Breast epithelium (tissue), 3 donors: ENCODE results near the gene SYT1.

Experiments used
- CTCF ChIP-seq, 3 donors: fragments of 450-650 bp; IDR thresholded peaks; one replicate each; pipeline ENCODE4 v1.5.1; 2016 to 2017; ENCODE audit warnings: antibody characterized with exemption in 3 of 3, mild to moderate bottlenecking in 3 of 3, moderate library complexity in 3 of 3
- POLR2A ChIP-seq: fragments of 450-650 bp; IDR thresholded peaks from one replicate; pipeline ENCODE4 v1.6.1; 2016; ENCODE audit warnings: antibody characterized with exemption, mild to moderate bottlenecking, moderate library complexity
- POLR2AphosphoS5 ChIP-seq, 3 donors: sonication (generic); formaldehyde crosslinking; IDR thresholded peaks; one replicate each; pipeline ENCODE4 v1.6.1; 2017; ENCODE audit warnings: antibody characterized with exemption in 3 of 3

DNA sequence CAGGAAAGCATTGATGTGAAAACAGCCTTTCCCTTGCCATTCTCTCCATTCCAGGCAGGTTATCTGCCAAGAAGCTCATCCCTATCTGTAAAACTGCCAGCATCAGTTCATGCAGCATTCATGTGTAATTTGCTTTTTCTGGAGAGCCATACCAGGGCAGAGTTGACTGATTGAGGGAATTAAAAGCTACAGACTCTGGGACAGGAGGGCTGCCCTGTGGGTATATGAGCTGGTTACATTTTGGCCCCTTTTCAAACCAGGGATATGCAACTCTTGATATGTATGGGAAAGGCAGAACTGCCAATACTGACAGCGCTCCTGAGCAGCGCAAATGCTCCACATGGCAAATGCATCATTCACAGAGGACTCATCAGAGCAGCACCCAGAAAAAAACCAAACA, 53.7 kb downstream of the SYT1 start:
- no peak for TF ChIP-seq CTCF (IDR thresholded peaks at IDR 0.05)
- TF ChIP-seq POLR2A: no peak
- TF ChIP-seq POLR2AphosphoS5 (IDR thresholded peaks at IDR 0.05): no peak
